GM15510 (cell line): ENCODE data around the gene ARSD.

Experiments used
- POLR2A ChIP-seq: IDR thresholded peaks from 3 replicates; pipeline ENCODE4 v1.6.1; 2011; ENCODE audit warnings: borderline replicate concordance; ENCODE audit not compliant: insufficient read length; ENCODE audit errors: extremely low read depth

Gene ARSD

GRCh38 chrX:2863646-2864045 lies 65.5 kb downstream of the ARSD start:
- no peak for TF ChIP-seq POLR2A

- TF ChIP-seq POLR2A = no peak
Observed at GRCh38 chrX:2862404-2862803, 66.7 kb downstream of the ARSD start.

- TF ChIP-seq POLR2A = no peak
Observed at GRCh38 chrX:2859197-2859797, 69.8 kb downstream of the ARSD start.

- TF ChIP-seq POLR2A = no peak
Observed at GRCh38 chrX:2857566-2857965, 71.6 kb downstream of the ARSD start.

- no peak for TF ChIP-seq POLR2A
Observed at GRCh38 chrX:2855761-2856160, 73.4 kb downstream of the ARSD start.

GRCh38 chrX:2854918-2855317 lies 74.2 kb downstream of the ARSD start:
- no peak for TF ChIP-seq POLR2A
